Liver (tissue), 9 donors: Measurements from ENCODE around the gene GJC1. TPM values are rescaled to one million over a fixed set of nuclear protein-coding genes. Genes with fewer than 3 reads are reported as not detected.

Source experiments
- DNase-seq: peaks from one replicate; pipeline ENCODE4 v3.0.0-alpha.2; 2017; ENCODE audit warnings: low spot score
- H3K27ac ChIP-seq, 2 donors: one replicate each; pipeline ENCODE4 v1.7.0; 2013; ENCODE audit warnings: inconsistent platforms in 2 of 2, low read length in 2 of 2, control low read depth in 1 of 2, low read depth in 1 of 2, mild to moderate bottlenecking in 1 of 2
- H3K27me3 ChIP-seq, 4 donors: one replicate each; pipeline versions ENCODE4 v1.6.1 to v1.7.0; 2013; ENCODE audit warnings: low read length in 3 of 4, inconsistent platforms in 1 of 4, mild to moderate bottlenecking in 1 of 4, moderate library complexity in 1 of 4; ENCODE audit not compliant: control insufficient read depth in 4 of 4, insufficient read depth in 4 of 4
- H3K36me3 ChIP-seq, 4 donors: one replicate each; pipeline versions ENCODE4 v1.6.1 to v1.7.0; 2013; ENCODE audit warnings: low read length in 3 of 4, mild to moderate bottlenecking in 3 of 4, low read depth in 1 of 4, moderate library complexity in 1 of 4; ENCODE audit not compliant: control insufficient read depth in 4 of 4, insufficient read depth in 3 of 4
- H3K4me1 ChIP-seq, 4 donors: one replicate each; pipeline versions ENCODE4 v1.6.1 to v1.7.0; 2013; ENCODE audit warnings: low read length in 3 of 4, mild to moderate bottlenecking in 3 of 4, moderate library complexity in 1 of 4; ENCODE audit not compliant: control insufficient read depth in 4 of 4, insufficient read depth in 4 of 4
- H3K4me3 ChIP-seq, 3 donors: one replicate each; pipeline versions ENCODE4 v1.6.1 to v1.7.0; 2013; ENCODE audit warnings: low read length in 3 of 3, control low read depth in 1 of 3, low read depth in 1 of 3, mild to moderate bottlenecking in 1 of 3
- H3K9ac ChIP-seq, 2 donors: one replicate each; pipeline ENCODE4 v1.7.0; 2013; ENCODE audit warnings: low read length in 2 of 2, mild to moderate bottlenecking in 2 of 2, moderate library complexity in 2 of 2, control low read depth in 1 of 2, low read depth in 1 of 2
- H3K9me3 ChIP-seq, 4 donors: one replicate each; pipeline versions ENCODE4 v1.6.1 to v1.7.0; 2013; ENCODE audit warnings: low read length in 3 of 4; ENCODE audit not compliant: control insufficient read depth in 4 of 4
- EGR1 ChIP-seq, 2 donors: IDR thresholded peaks; 2 replicates each; pipeline ENCODE4 v1.6.1; 2016 to 2018; ENCODE audit warnings: antibody characterized with exemption in 2 of 2, low read depth in 2 of 2
- FOXA1 ChIP-seq: IDR thresholded peaks from 2 replicates; pipeline ENCODE4 v1.6.1; 2016; ENCODE audit warnings: antibody characterized with exemption
- FOXA2 ChIP-seq: IDR thresholded peaks from 2 replicates; pipeline ENCODE4 v1.6.1; 2016; ENCODE audit warnings: antibody characterized with exemption
- GABPA ChIP-seq, 2 donors: IDR thresholded peaks in 1 of 2; conservative IDR thresholded peaks in 1 of 2; 2 replicates each; pipeline ENCODE4 v1.6.1; 2016; ENCODE audit warnings: antibody characterized with exemption in 2 of 2, mild to moderate bottlenecking in 1 of 2, moderate library complexity in 1 of 2
- HNF4A ChIP-seq, 2 donors: conservative IDR thresholded peaks; 2 replicates each; pipeline ENCODE4 v1.6.1; 2016; ENCODE audit warnings: antibody characterized with exemption in 2 of 2, mild to moderate bottlenecking in 2 of 2
- HNF4G ChIP-seq: IDR thresholded peaks from 2 replicates; pipeline ENCODE4 v1.6.1; 2016; ENCODE audit warnings: antibody characterized with exemption
- JUND ChIP-seq, 2 donors: IDR thresholded peaks; 2 replicates each; pipeline ENCODE4 v1.6.1; 2016; ENCODE audit warnings: antibody characterized with exemption in 2 of 2
- NR2F2 ChIP-seq: IDR thresholded peaks from 2 replicates; pipeline ENCODE4 v1.6.1; 2016; ENCODE audit warnings: antibody characterized with exemption
- RAD21 ChIP-seq, 2 donors: IDR thresholded peaks; 2 replicates each; pipeline ENCODE4 v1.6.1; 2016; ENCODE audit warnings: antibody characterized with exemption in 2 of 2, mild to moderate bottlenecking in 2 of 2
- RXRA ChIP-seq, 2 donors: IDR thresholded peaks; 2 replicates each; pipeline ENCODE4 v1.6.1; 2017 to 2018; ENCODE audit warnings: antibody characterized with exemption in 2 of 2, mild to moderate bottlenecking in 1 of 2
- SP1 ChIP-seq: IDR thresholded peaks from 2 replicates; pipeline ENCODE4 v1.6.1; 2018; ENCODE audit warnings: antibody characterized with exemption, mild to moderate bottlenecking
- TAF1 ChIP-seq: conservative IDR thresholded peaks from 2 replicates; pipeline ENCODE4 v1.6.1; 2016; ENCODE audit warnings: antibody characterized with exemption, mild to moderate bottlenecking
- YY1 ChIP-seq: IDR thresholded peaks from 2 replicates; pipeline ENCODE4 v1.6.1; 2016; ENCODE audit warnings: antibody characterized with exemption, mild to moderate bottlenecking
- WGBS: extraction: QIAGEN DNeasy Blood & Tissue Kit; methylation state at CpG from one replicate; pipeline ENCODE4 v1.1.7; 2013; 5-methylcytosine and 5-hydroxymethylcytosine counted together
- polyA plus RNA-seq, 2 donors: library from polyadenylated mRNA; stranded (reverse) in 1 of 2; unstranded in 1 of 2; fragments of 200-250 nt in 1 of 2; fragments of >200 nt in 1 of 2; fragmentation: Nextera tagmentation in 1 of 2; extraction: Ambion mirVana in 1 of 2; gene quantifications; one replicate each; pipeline versions ENCODE4 v1.2.1 to v1.2.3, GENCODE V29; 2013 to 2015
- total RNA-seq, 2 donors: library from RNA; depleted of rRNA; stranded (reverse); fragments of >200 nt; gene quantifications; one replicate each; pipeline ENCODE4 v1.2.3, GENCODE V29; 2014
- TF ChIP-seq, protein P1 (sequence below): IDR thresholded peaks from 2 replicates; pipeline ENCODE4 v1.6.1; 2016; ENCODE audit warnings: antibody characterized with exemption, mild to moderate bottlenecking
- TF ChIP-seq, protein P2 (sequence below): fragments of 150-350 bp; IDR thresholded peaks from 2 replicates; pipeline ENCODE4 v1.5.1; 2017; ENCODE audit warnings: improper control_type of control experiment, low read depth, low read length; ENCODE audit not compliant: missing input control
- TF ChIP-seq, protein P3 (sequence below): IDR thresholded peaks from 2 replicates; pipeline ENCODE4 v1.6.1; 2016; ENCODE audit warnings: antibody characterized with exemption
- TF ChIP-seq, protein P4 (sequence below): IDR thresholded peaks from 2 replicates; pipeline ENCODE4 v1.6.1; 2016; ENCODE audit warnings: antibody characterized with exemption
- TF ChIP-seq, protein P5 (sequence below): IDR thresholded peaks from 2 replicates; pipeline ENCODE4 v1.6.1; 2016; ENCODE audit warnings: antibody characterized with exemption
- donor health status: healthy.
- donor health status: healthy.
- donor health status: healthy.
- donor health status: healthy.
- donor health status: healthy.

GJC1 gene
- total and polyA plus RNA-seq, 4 donors: 0.17 to 1.4 (median 0.77) TPM

DNA sequence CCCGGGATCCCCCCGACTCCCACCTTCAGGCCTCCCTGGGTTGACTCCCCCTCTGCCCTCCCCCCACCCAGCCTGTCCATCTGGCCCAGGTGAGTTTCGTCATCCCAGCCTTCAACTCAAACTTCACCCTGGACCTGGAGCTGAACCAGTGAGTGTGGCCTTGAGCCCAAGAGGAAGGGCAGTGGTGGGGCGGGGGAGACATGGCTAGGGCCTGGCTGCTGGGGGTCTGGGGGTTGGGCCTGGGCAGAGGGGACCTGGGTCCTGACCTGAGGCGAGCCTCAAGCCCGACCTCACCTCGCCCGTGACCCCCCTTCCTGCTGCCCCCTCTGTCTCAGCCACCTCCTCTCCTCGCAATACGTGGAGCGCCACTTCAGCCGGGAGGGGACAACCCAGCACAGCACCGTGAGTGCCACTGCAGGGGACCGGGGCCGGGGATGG lies 60.4 kb downstream of the GJC1 start:
- Histone ChIP-seq H3K27ac (no peak overlapping the region), H3K27me3 (peaks cover 0 to 4% (median 0%) of the 10 kb centered on the region in 4 donors), H3K36me3 (no peaks in the 10 kb centered on the region), H3K9ac (no peak overlapping the region), H3K4me1 (peaks cover 0 to 4% (median 0%) of the 10 kb centered on the region in 4 donors), H3K4me3 (no peak overlapping the region), H3K9me3 (no peaks in the 10 kb centered on the region)
- TF ChIP-seq SP1 (no peak), NR2F2 (no peak), EGR1 (IDR thresholded peaks at IDR 0.05; ENCODE audit: low read depth in 2 of 2) (no peak), TAF1 (no peak), JUND (IDR thresholded peaks at IDR 0.05) (no peak), YY1 (no peak), RAD21 (IDR thresholded peaks at IDR 0.05) (no peak), FOXA1 (no peak), RXRA (IDR thresholded peaks at IDR 0.05) (no peak), FOXA2 (no peak), GABPA (IDR thresholded peaks at IDR 0.05 in 1 of 2, conservative IDR thresholded peaks at IDR 0.05 in 1 of 2) (no peak), HNF4G (no peak), HNF4A (conservative IDR thresholded peaks at IDR 0.05) (no peak)
- TF ChIP-seq, protein P1, sequence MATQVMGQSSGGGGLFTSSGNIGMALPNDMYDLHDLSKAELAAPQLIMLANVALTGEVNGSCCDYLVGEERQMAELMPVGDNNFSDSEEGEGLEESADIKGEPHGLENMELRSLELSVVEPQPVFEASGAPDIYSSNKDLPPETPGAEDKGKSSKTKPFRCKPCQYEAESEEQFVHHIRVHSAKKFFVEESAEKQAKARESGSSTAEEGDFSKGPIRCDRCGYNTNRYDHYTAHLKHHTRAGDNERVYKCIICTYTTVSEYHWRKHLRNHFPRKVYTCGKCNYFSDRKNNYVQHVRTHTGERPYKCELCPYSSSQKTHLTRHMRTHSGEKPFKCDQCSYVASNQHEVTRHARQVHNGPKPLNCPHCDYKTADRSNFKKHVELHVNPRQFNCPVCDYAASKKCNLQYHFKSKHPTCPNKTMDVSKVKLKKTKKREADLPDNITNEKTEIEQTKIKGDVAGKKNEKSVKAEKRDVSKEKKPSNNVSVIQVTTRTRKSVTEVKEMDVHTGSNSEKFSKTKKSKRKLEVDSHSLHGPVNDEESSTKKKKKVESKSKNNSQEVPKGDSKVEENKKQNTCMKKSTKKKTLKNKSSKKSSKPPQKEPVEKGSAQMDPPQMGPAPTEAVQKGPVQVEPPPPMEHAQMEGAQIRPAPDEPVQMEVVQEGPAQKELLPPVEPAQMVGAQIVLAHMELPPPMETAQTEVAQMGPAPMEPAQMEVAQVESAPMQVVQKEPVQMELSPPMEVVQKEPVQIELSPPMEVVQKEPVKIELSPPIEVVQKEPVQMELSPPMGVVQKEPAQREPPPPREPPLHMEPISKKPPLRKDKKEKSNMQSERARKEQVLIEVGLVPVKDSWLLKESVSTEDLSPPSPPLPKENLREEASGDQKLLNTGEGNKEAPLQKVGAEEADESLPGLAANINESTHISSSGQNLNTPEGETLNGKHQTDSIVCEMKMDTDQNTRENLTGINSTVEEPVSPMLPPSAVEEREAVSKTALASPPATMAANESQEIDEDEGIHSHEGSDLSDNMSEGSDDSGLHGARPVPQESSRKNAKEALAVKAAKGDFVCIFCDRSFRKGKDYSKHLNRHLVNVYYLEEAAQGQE: no peak
- TF ChIP-seq, protein P2, sequence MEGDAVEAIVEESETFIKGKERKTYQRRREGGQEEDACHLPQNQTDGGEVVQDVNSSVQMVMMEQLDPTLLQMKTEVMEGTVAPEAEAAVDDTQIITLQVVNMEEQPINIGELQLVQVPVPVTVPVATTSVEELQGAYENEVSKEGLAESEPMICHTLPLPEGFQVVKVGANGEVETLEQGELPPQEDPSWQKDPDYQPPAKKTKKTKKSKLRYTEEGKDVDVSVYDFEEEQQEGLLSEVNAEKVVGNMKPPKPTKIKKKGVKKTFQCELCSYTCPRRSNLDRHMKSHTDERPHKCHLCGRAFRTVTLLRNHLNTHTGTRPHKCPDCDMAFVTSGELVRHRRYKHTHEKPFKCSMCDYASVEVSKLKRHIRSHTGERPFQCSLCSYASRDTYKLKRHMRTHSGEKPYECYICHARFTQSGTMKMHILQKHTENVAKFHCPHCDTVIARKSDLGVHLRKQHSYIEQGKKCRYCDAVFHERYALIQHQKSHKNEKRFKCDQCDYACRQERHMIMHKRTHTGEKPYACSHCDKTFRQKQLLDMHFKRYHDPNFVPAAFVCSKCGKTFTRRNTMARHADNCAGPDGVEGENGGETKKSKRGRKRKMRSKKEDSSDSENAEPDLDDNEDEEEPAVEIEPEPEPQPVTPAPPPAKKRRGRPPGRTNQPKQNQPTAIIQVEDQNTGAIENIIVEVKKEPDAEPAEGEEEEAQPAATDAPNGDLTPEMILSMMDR: no peak
- TF ChIP-seq, protein P3, sequence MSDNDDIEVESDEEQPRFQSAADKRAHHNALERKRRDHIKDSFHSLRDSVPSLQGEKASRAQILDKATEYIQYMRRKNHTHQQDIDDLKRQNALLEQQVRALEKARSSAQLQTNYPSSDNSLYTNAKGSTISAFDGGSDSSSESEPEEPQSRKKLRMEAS: no peak
- TF ChIP-seq, protein P4, sequence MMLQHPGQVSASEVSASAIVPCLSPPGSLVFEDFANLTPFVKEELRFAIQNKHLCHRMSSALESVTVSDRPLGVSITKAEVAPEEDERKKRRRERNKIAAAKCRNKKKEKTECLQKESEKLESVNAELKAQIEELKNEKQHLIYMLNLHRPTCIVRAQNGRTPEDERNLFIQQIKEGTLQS: no peak
- TF ChIP-seq, protein P5, sequence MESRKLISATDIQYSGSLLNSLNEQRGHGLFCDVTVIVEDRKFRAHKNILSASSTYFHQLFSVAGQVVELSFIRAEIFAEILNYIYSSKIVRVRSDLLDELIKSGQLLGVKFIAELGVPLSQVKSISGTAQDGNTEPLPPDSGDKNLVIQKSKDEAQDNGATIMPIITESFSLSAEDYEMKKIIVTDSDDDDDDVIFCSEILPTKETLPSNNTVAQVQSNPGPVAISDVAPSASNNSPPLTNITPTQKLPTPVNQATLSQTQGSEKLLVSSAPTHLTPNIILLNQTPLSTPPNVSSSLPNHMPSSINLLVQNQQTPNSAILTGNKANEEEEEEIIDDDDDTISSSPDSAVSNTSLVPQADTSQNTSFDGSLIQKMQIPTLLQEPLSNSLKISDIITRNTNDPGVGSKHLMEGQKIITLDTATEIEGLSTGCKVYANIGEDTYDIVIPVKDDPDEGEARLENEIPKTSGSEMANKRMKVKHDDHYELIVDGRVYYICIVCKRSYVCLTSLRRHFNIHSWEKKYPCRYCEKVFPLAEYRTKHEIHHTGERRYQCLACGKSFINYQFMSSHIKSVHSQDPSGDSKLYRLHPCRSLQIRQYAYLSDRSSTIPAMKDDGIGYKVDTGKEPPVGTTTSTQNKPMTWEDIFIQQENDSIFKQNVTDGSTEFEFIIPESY: no peak
- 64% methylated on average over 15 of the region's 15 CpGs for WGBS
- peak; percentile 46 for DNase-seq
